GM18951 (cell line): ENCODE data around the gene NUDT19.
"Not testable (repeated sequence)": the region's sequence is repeated elsewhere in the genome, so short reads cannot be mapped to it uniquely, and the experiment has no call there.

Experiments
- POLR2A ChIP-seq: IDR thresholded peaks from 4 replicates; pipeline ENCODE4 v1.6.1; 2011; ENCODE audit warnings: mild to moderate bottlenecking; ENCODE audit not compliant: insufficient read length, insufficient read depth; ENCODE audit errors: extremely low read depth
- in situ Hi-C: fragments of 300-500 bp; cut with MboI; formaldehyde crosslinking; loops from one replicate; pipeline ENCODE4 v1.12.0; 2022; ENCODE audit warnings: low sequenced_read_pairs, mixed read lengths, inconsistent platforms; ENCODE audit not compliant: unreplicated experiment

The NUDT19 gene

GRCh38 chr19:32686847-32687475, 4.7 kb upstream of the NUDT19 start:
- TF ChIP-seq POLR2A = no peak
- in situ Hi-C loops = no loop called here

- in situ Hi-C loops = no loop called here
- no peak for TF ChIP-seq POLR2A
Observed at GRCh38 chr19:32687681-32688080, 3.9 kb upstream of the NUDT19 start.

GRCh38 chr19:32688311-32688710, 3.3 kb upstream of the NUDT19 start:
- TF ChIP-seq POLR2A = no peak
- in situ Hi-C loops = no loop called here

GRCh38 chr19:32691952-32692726, 518 bp downstream of the NUDT19 start:
- no peak for TF ChIP-seq POLR2A
- in situ Hi-C loops = no loop called here

GRCh38 chr19:32692727-32693061, 1.1 kb downstream of the NUDT19 start:
- in situ Hi-C loops = no loop called here
- TF ChIP-seq POLR2A = no peak

GRCh38 chr19:32693151-32694108, 1.8 kb downstream of the NUDT19 start:
- in situ Hi-C loops = not testable (repeated sequence)

GRCh38 chr19:32694316-32694715, 2.7 kb downstream of the NUDT19 start:
- in situ Hi-C loops = not testable (repeated sequence)

More at GRCh38 chr19:32693151-32694108, 1.8 kb downstream of the NUDT19 start:
- TF ChIP-seq POLR2A = peak; percentile 38

- in situ Hi-C loops = not testable (repeated sequence)
Observed at GRCh38 chr19:32694851-32695250, 3.2 kb downstream of the NUDT19 start.

GRCh38 chr19:32695506-32695905, 3.9 kb downstream of the NUDT19 start:
- in situ Hi-C loops = not testable (repeated sequence)

- in situ Hi-C loops = not testable (repeated sequence)
Observed at GRCh38 chr19:32696771-32697170, 5.2 kb downstream of the NUDT19 start.

GRCh38 chr19:32700129-32700528, 8.5 kb downstream of the NUDT19 start:
- in situ Hi-C loops = not testable (repeated sequence)

GRCh38 chr19:32702010-32702409, 10.4 kb downstream of the NUDT19 start:
- in situ Hi-C loops = no loop called here
- TF ChIP-seq POLR2A = no peak

- in situ Hi-C loops = not testable (repeated sequence)
Observed at GRCh38 chr19:32704006-32704405, 12.4 kb downstream of the NUDT19 start.

GRCh38 chr19:32708457-32708856, 16.8 kb downstream of the NUDT19 start:
- in situ Hi-C loops = no loop called here
- no peak for TF ChIP-seq POLR2A

- no peak for TF ChIP-seq POLR2A
- in situ Hi-C loops = no loop called here
Observed at GRCh38 chr19:32709032-32709431, 17.4 kb downstream of the NUDT19 start.
